ENCODE measurements around the gene TPK1.

GRCh38 chr7:144710791-144711190, 125.1 kb downstream of the TPK1 start:
- TF ChIP-seq GATA2 (IDR thresholded peaks at IDR 0.05; ENCODE audit: low read depth, low read length) (no peak), GATA3 (IDR thresholded peaks at IDR 0.05; ENCODE audit: low read depth, low read length) (no peak)
